ENCODE measurements around the gene PCBP3. TPM values are rescaled to one million over a fixed set of nuclear protein-coding genes. Genes with fewer than 3 reads are reported as not detected.

Gene PCBP3
- total and polyA plus RNA-seq, 2 of the 8 experiments (the other 6 are each of a cell fraction or from before 2014, with no cell fraction given), result 3.5 to 6.3 TPM

- TF ChIP-seq KDM4A (IDR thresholded peaks at IDR 0.05; ENCODE audit: low read depth, low read length, severe bottlenecking), result no peak
- TF ChIP-seq ASH2L (IDR thresholded peaks at IDR 0.05; ENCODE audit: low read length), result no peak
- no peak for TF ChIP-seq BACH1 (IDR thresholded peaks at IDR 0.05; ENCODE audit: low read length)
- no peak for TF ChIP-seq YY1 (IDR thresholded peaks at IDR 0.05; ENCODE audit: low read depth, low read length)
- no peak for TF ChIP-seq CHD7 (IDR thresholded peaks at IDR 0.05; ENCODE audit: insufficient replicate concordance, low read length)
- TF ChIP-seq JUND (IDR thresholded peaks at IDR 0.05; ENCODE audit: low read length), result no peak
These were observed 315.7 kb downstream of the PCBP3 start (continued) for GRCh38 chr21:45959182-45959581.
